Activated naive CD4-positive, alpha-beta T cell treated with anti-CD3 and anti-CD28 coated beads, Interleukin-2, amount 10 ng/mL, durations not matched to agents 7 days and 5 days (primary cell): ENCODE data around the gene PRKCB.

Experiments
- CTCF ChIA-PET: fragments of 350-600 bp; sonication (Branson Sonifier 250); formaldehyde crosslinking; loops from one replicate; lab custom pipeline; 2021; ENCODE audit warnings: antibody characterized with exemption; lab: Charles Lee
- DNase-seq: peaks from one replicate; pipeline ENCODE4 v3.0.0-alpha.2; 2020
- H3K27ac Mint-ChIP-seq: one replicate; pipeline ENCODE4 v1.8.0; 2021; ENCODE audit warnings: mild to moderate bottlenecking, moderate library complexity, mixed read lengths
- H3K27me3 Mint-ChIP-seq: one replicate; pipeline ENCODE4 v1.8.0; 2021; ENCODE audit warnings: mild to moderate bottlenecking, mixed read lengths
- H3K36me3 Mint-ChIP-seq: one replicate; pipeline ENCODE4 v1.8.0; 2021; ENCODE audit warnings: mixed read lengths
- H3K4me1 Mint-ChIP-seq: one replicate; pipeline ENCODE4 v1.8.0; 2021; ENCODE audit warnings: mixed read lengths
- H3K4me3 Mint-ChIP-seq: one replicate; pipeline ENCODE4 v1.8.0; 2021; ENCODE audit warnings: mild to moderate bottlenecking, moderate library complexity, mixed read lengths
- H3K9me3 Mint-ChIP-seq: one replicate; pipeline ENCODE4 v1.8.0; 2021; ENCODE audit warnings: mixed read lengths

Gene PRKCB

GRCh38 chr16:23952971-23953300 is 117.2 kb downstream of the PRKCB start:
- peaks cover 69% of the 10 kb centered on the region for H3K4me1 Mint-ChIP-seq
- H3K27me3 Mint-ChIP-seq = no peaks in the 10 kb centered on the region
- no peak overlapping the region for H3K4me3 Mint-ChIP-seq
- DNase-seq = no peak
- H3K36me3 Mint-ChIP-seq = peaks cover 16% of the 10 kb centered on the region
- H3K27ac Mint-ChIP-seq = no peak overlapping the region
- CTCF ChIA-PET = interaction anchor here (1.4 to 1.9 kb wide), 3 partner anchors 57 to 150 kb away, joined by 4 to 6 read pairs (median 6); no protein-coding TSS in a partner anchor
- H3K9me3 Mint-ChIP-seq = no peaks in the 10 kb centered on the region

GRCh38 chr16:23953476-23953875 is 117.7 kb downstream of the PRKCB start:
- DNase-seq = no peak
- Mint-ChIP-seq H3K27me3 (no peaks in the 10 kb centered on the region), H3K36me3 (peaks cover 16% of the 10 kb centered on the region), H3K4me3 (no peak overlapping the region), H3K9me3 (no peaks in the 10 kb centered on the region), H3K4me1 (peaks cover 64% of the 10 kb centered on the region), H3K27ac (no peak overlapping the region)
- CTCF ChIA-PET = interaction anchor here (1.4 to 1.9 kb wide), 3 partner anchors 57 to 151 kb away, joined by 4 to 6 read pairs (median 6); no protein-coding TSS in a partner anchor

GRCh38 chr16:23955088-23955487 is 119.3 kb downstream of the PRKCB start:
- no peak overlapping the region for H3K27ac Mint-ChIP-seq
- no peak overlapping the region for H3K4me3 Mint-ChIP-seq
- H3K27me3 Mint-ChIP-seq = no peaks in the 10 kb centered on the region
- peaks cover 16% of the 10 kb centered on the region for H3K36me3 Mint-ChIP-seq
- peaks cover 65% of the 10 kb centered on the region for H3K4me1 Mint-ChIP-seq
- H3K9me3 Mint-ChIP-seq = no peaks in the 10 kb centered on the region
- CTCF ChIA-PET = no interaction called here
- no peak for DNase-seq

GRCh38 chr16:23957287-23957686 is 121.5 kb downstream of the PRKCB start:
- Mint-ChIP-seq H3K4me1 (peaks cover 60% of the 10 kb centered on the region), H3K36me3 (peaks cover 15% of the 10 kb centered on the region)
- CTCF ChIA-PET = no interaction called here

GRCh38 chr16:23959072-23959751 is 123.4 kb downstream of the PRKCB start:
- DNase-seq = no peak
- peaks cover 48% of the 10 kb centered on the region for H3K4me1 Mint-ChIP-seq
- H3K27ac Mint-ChIP-seq = peak overlapping the region; percentile 44
- no peaks in the 10 kb centered on the region for H3K27me3 Mint-ChIP-seq
- peaks cover 18% of the 10 kb centered on the region for H3K36me3 Mint-ChIP-seq
- CTCF ChIA-PET = interaction anchor here (1.2 to 1.8 kb wide), 2 partner anchors 152 to 156 kb away, joined by 3 to 4 read pairs; no protein-coding TSS in a partner anchor
- no peak overlapping the region for H3K4me3 Mint-ChIP-seq
- H3K9me3 Mint-ChIP-seq = no peaks in the 10 kb centered on the region

More at GRCh38 chr16:23957287-23957686, 121.5 kb downstream of the PRKCB start:
- Mint-ChIP-seq H3K27ac (no peak overlapping the region), H3K4me3 (no peak overlapping the region), H3K27me3 (no peaks in the 10 kb centered on the region), H3K9me3 (no peaks in the 10 kb centered on the region)
- no peak for DNase-seq

GRCh38 chr16:23959752-23960072 is 123.9 kb downstream of the PRKCB start:
- CTCF ChIA-PET = interaction anchor here (1.2 to 1.8 kb wide), 2 partner anchors 152 to 156 kb away, joined by 3 to 4 read pairs; no protein-coding TSS in a partner anchor
- H3K27me3 Mint-ChIP-seq = no peaks in the 10 kb centered on the region

GRCh38 chr16:23960081-23960885 is 124.5 kb downstream of the PRKCB start:
- CTCF ChIA-PET = interaction anchor here (1.2 to 1.8 kb wide), 2 partner anchors 153 to 157 kb away, joined by 3 to 4 read pairs; no protein-coding TSS in a partner anchor
- peaks cover 23% of the 10 kb centered on the region for H3K36me3 Mint-ChIP-seq
- no peak overlapping the region for H3K4me3 Mint-ChIP-seq
- H3K9me3 Mint-ChIP-seq = no peaks in the 10 kb centered on the region
- no peak for DNase-seq
- no peaks in the 10 kb centered on the region for H3K27me3 Mint-ChIP-seq
- peak overlapping the region; percentile 40 for H3K27ac Mint-ChIP-seq
- H3K4me1 Mint-ChIP-seq = peaks cover 48% of the 10 kb centered on the region

More at GRCh38 chr16:23959752-23960072, 123.9 kb downstream of the PRKCB start:
- Mint-ChIP-seq H3K9me3 (no peaks in the 10 kb centered on the region), H3K4me1 (peaks cover 48% of the 10 kb centered on the region), H3K36me3 (peaks cover 17% of the 10 kb centered on the region), H3K27ac (no peak overlapping the region), H3K4me3 (no peak overlapping the region)
- DNase-seq = no peak

- H3K4me1 Mint-ChIP-seq = peaks cover 53% of the 10 kb centered on the region
- no peak for DNase-seq
- CTCF ChIA-PET = no interaction called here
- H3K36me3 Mint-ChIP-seq = peaks cover 26% of the 10 kb centered on the region
- H3K27me3 Mint-ChIP-seq = no peaks in the 10 kb centered on the region
- H3K27ac Mint-ChIP-seq = no peak overlapping the region
- no peak overlapping the region for H3K4me3 Mint-ChIP-seq
- H3K9me3 Mint-ChIP-seq = no peaks in the 10 kb centered on the region
Observed at GRCh38 chr16:23962001-23962400, 126.2 kb downstream of the PRKCB start.

GRCh38 chr16:23964136-23964535 is 128.4 kb downstream of the PRKCB start:
- CTCF ChIA-PET = no interaction called here
- H3K27ac Mint-ChIP-seq = no peak overlapping the region
- DNase-seq = no peak
- H3K4me3 Mint-ChIP-seq = no peak overlapping the region
- no peaks in the 10 kb centered on the region for H3K27me3 Mint-ChIP-seq
- peaks cover 49% of the 10 kb centered on the region for H3K4me1 Mint-ChIP-seq
- peaks cover 33% of the 10 kb centered on the region for H3K36me3 Mint-ChIP-seq
- no peaks in the 10 kb centered on the region for H3K9me3 Mint-ChIP-seq

GRCh38 chr16:23965137-23965733 is 129.5 kb downstream of the PRKCB start:
- Mint-ChIP-seq H3K4me1 (peaks cover 38% of the 10 kb centered on the region), H3K27ac (no peak overlapping the region), H3K9me3 (no peaks in the 10 kb centered on the region), H3K27me3 (no peaks in the 10 kb centered on the region), H3K4me3 (no peak overlapping the region), H3K36me3 (peaks cover 33% of the 10 kb centered on the region)
- CTCF ChIA-PET = no interaction called here
- DNase-seq = no peak

- CTCF ChIA-PET = interaction anchor here (0.6 kb wide), 1 partner anchor 823 kb away, joined by 3 read pairs; no protein-coding TSS in a partner anchor
- peak overlapping the region; percentile 31 for H3K27ac Mint-ChIP-seq
- H3K36me3 Mint-ChIP-seq = peaks cover 33% of the 10 kb centered on the region
- H3K9me3 Mint-ChIP-seq = no peaks in the 10 kb centered on the region
- H3K4me1 Mint-ChIP-seq = peaks cover 26% of the 10 kb centered on the region
- DNase-seq = peak; percentile 32
- no peaks in the 10 kb centered on the region for H3K27me3 Mint-ChIP-seq
- no peak overlapping the region for H3K4me3 Mint-ChIP-seq
Observed at GRCh38 chr16:23966597-23967394, 131.0 kb downstream of the PRKCB start.

GRCh38 chr16:23967775-23968174 is 132.0 kb downstream of the PRKCB start:
- H3K4me3 Mint-ChIP-seq = no peak overlapping the region
- no peaks in the 10 kb centered on the region for H3K27me3 Mint-ChIP-seq
- H3K4me1 Mint-ChIP-seq = peaks cover 20% of the 10 kb centered on the region
- peaks cover 29% of the 10 kb centered on the region for H3K36me3 Mint-ChIP-seq
- H3K27ac Mint-ChIP-seq = no peak overlapping the region
- no peaks in the 10 kb centered on the region for H3K9me3 Mint-ChIP-seq
- CTCF ChIA-PET = no interaction called here
- DNase-seq = no peak

- Mint-ChIP-seq H3K27me3 (no peaks in the 10 kb centered on the region), H3K4me1 (peaks cover 20% of the 10 kb centered on the region), H3K4me3 (no peak overlapping the region), H3K9me3 (no peaks in the 10 kb centered on the region), H3K36me3 (peaks cover 25% of the 10 kb centered on the region), H3K27ac (no peak overlapping the region)
- CTCF ChIA-PET = no interaction called here
- DNase-seq = no peak
Observed at GRCh38 chr16:23968176-23968575, 132.4 kb downstream of the PRKCB start.
